HepG2 (cell line): ENCODE measurements around the gene PDLIM5. TPM values are rescaled to one million over a fixed set of nuclear protein-coding genes. Genes with fewer than 3 reads are reported as not detected.

Experiments used
- CAMTA2 ChIP-seq: sonication (generic); formaldehyde crosslinking; IDR thresholded peaks from 2 replicates; pipeline ENCODE4 v1.4.0; 2020; ENCODE audit warnings: mild to moderate bottlenecking, missing genetic modification reagents, borderline replicate concordance
- CCAR2 ChIP-seq: fragments of 200-400 bp; formaldehyde crosslinking; optimal IDR thresholded peaks from 2 replicates; pipeline ENCODE3; 2018; ENCODE audit warnings: low read depth, mild to moderate bottlenecking, low read length, moderate library complexity
- FOXK2 ChIP-seq: fragments of 450-650 bp; IDR thresholded peaks from 2 replicates; pipeline ENCODE4 v1.6.1; 2016
- HMG20B ChIP-seq: conservative IDR thresholded peaks from 2 replicates; pipeline ENCODE4 v1.6.1; 2016; ENCODE audit warnings: missing genetic modification reagents, missing compliant biosample characterization
- MEF2D ChIP-seq: sonication (generic); formaldehyde crosslinking; IDR thresholded peaks from 2 replicates; pipeline ENCODE4 v1.5.1; 2020; ENCODE audit warnings: mild to moderate bottlenecking, missing genetic modification reagents
- MEIS1 ChIP-seq: sonication (generic); formaldehyde crosslinking; IDR thresholded peaks from 2 replicates; pipeline ENCODE4 v1.9.0; 2021; ENCODE audit warnings: mild to moderate bottlenecking, missing genetic modification reagents, moderate library complexity, borderline replicate concordance
- NFRKB ChIP-seq: fragments of 450-650 bp; IDR thresholded peaks from 2 replicates; pipeline ENCODE4 v1.6.1; 2017
- NONO ChIP-seq, 2 experiments: fragments of 450-650 bp in 1 of 2; sonication (generic) in 1 of 2; formaldehyde crosslinking in 1 of 2; IDR thresholded peaks in 1 of 2; conservative IDR thresholded peaks in 1 of 2; 2 replicates each; pipeline versions ENCODE4 v1.6.1 to v1.8.0; 2017 to 2022; ENCODE audit warnings: mild to moderate bottlenecking in 1 of 2, missing genetic modification reagents in 1 of 2, moderate library complexity in 1 of 2
- PRMT3 ChIP-seq: sonication (generic); formaldehyde crosslinking; IDR thresholded peaks from 2 replicates; pipeline ENCODE4 v1.8.1; 2022; ENCODE audit warnings: low read depth, mild to moderate bottlenecking, moderate library complexity, missing genetic modification reagents, borderline replicate concordance
- ZNF484 ChIP-seq: sonication (generic); formaldehyde crosslinking; IDR thresholded peaks from 2 replicates; pipeline ENCODE4 v1.5.1; 2020; ENCODE audit warnings: mild to moderate bottlenecking, low read depth, missing genetic modification reagents, borderline replicate concordance
- ZNF7 ChIP-seq: IDR thresholded peaks from 2 replicates; pipeline ENCODE4 v1.6.1; 2016; ENCODE audit warnings: missing biosample characterization, missing genetic modification reagents
- ZNF761 ChIP-seq: sonication (generic); formaldehyde crosslinking; conservative IDR thresholded peaks from 2 replicates; pipeline ENCODE4 v1.4.0; 2020; ENCODE audit warnings: mild to moderate bottlenecking, missing genetic modification reagents
- polyA plus RNA-seq, 8 experiments: library from polyadenylated mRNA; depleted of rRNA in 3 of 8; stranded (reverse) in 7 of 8; unstranded in 1 of 8; fragments of >200 nt; fragmentation: Illumina TruSeq in 4 of 8; extraction: Trizol in 4 of 8; gene quantifications; 2 replicates each; pipeline versions ENCODE4 v1.2.1 to v1.2.3, GENCODE V29; 2011 to 2016; ENCODE audit warnings: low read depth in 4 of 8, missing spikeins in 1 of 8, mixed read lengths in 1 of 8; ENCODE audit not compliant: insufficient read depth in 1 of 8
- total RNA-seq, 5 experiments: library from RNA; depleted of rRNA; stranded (reverse); fragments of >200 nt; fragmentation: Illumina TruSeq; extraction: Trizol; gene quantifications; 2 replicates each; pipeline ENCODE4 v1.2.3, GENCODE V29; 2016; ENCODE audit warnings: low read depth in 1 of 5
- TF ChIP-seq, protein P1 (sequence below): sonication (generic); formaldehyde crosslinking; IDR thresholded peaks from 2 replicates; pipeline ENCODE4 v1.4.0; 2020; ENCODE audit warnings: missing genetic modification reagents
- TF ChIP-seq, protein P2 (sequence below): sonication (generic); formaldehyde crosslinking; IDR thresholded peaks from 2 replicates; pipeline ENCODE4 v1.9.0; 2021; ENCODE audit warnings: mild to moderate bottlenecking, missing genetic modification reagents
- TF ChIP-seq, protein P3 (sequence below): sonication (generic); formaldehyde crosslinking; IDR thresholded peaks from 2 replicates; pipeline ENCODE4 v1.9.0; 2022; ENCODE audit warnings: missing genetic modification reagents, mild to moderate bottlenecking, borderline replicate concordance
- TF ChIP-seq, protein P4 (sequence below): sonication (generic); formaldehyde crosslinking; IDR thresholded peaks from 2 replicates; pipeline ENCODE4 v1.8.1; 2022; ENCODE audit warnings: mild to moderate bottlenecking, missing genetic modification reagents

The PDLIM5 gene
- total and polyA plus RNA-seq, 2 of the 13 experiments (the other 11 are each of a cell fraction or from before 2014, with no cell fraction given): 52.8 to 119 TPM

DNA sequence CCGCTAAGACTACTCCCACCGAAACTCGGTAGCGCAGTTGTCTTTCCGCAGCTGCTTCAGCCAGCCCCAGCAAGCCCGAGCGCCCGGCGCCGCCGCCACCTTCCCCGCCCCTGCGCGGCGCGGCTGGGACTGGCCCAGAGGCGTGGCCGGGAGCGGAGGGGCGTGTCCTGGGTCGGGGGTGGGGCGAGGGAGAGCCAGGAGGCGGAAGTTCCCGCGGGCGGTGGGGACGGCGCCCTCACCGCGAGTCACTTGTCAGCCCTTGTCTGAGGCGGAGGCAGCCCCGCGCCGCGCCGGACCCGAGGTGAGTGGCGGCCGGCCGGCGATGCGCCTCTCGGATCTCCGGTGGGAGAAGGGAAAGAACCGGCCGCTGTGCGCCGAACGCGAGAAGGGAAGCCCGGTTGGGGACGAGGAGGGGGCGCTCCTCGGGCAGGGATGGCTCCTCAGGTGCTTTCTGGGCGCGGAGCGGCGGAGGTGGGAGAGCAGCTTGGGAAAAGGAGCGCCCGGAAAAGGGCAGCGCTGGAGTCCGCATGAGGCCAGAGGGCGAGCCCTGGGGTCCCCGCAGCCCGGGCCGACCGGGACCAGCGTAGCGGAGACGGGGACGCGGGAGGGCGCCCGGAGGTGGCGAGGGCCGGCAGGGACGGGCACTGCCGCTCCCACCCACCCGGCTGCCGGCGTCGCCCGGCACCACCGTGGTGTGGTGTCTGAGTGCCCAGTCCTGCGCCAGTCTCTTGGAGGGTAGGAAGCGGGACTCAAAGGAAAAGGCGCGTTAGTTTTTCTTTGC is at the start of gene PDLIM5 (continued):
- TF ChIP-seq, protein P1, sequence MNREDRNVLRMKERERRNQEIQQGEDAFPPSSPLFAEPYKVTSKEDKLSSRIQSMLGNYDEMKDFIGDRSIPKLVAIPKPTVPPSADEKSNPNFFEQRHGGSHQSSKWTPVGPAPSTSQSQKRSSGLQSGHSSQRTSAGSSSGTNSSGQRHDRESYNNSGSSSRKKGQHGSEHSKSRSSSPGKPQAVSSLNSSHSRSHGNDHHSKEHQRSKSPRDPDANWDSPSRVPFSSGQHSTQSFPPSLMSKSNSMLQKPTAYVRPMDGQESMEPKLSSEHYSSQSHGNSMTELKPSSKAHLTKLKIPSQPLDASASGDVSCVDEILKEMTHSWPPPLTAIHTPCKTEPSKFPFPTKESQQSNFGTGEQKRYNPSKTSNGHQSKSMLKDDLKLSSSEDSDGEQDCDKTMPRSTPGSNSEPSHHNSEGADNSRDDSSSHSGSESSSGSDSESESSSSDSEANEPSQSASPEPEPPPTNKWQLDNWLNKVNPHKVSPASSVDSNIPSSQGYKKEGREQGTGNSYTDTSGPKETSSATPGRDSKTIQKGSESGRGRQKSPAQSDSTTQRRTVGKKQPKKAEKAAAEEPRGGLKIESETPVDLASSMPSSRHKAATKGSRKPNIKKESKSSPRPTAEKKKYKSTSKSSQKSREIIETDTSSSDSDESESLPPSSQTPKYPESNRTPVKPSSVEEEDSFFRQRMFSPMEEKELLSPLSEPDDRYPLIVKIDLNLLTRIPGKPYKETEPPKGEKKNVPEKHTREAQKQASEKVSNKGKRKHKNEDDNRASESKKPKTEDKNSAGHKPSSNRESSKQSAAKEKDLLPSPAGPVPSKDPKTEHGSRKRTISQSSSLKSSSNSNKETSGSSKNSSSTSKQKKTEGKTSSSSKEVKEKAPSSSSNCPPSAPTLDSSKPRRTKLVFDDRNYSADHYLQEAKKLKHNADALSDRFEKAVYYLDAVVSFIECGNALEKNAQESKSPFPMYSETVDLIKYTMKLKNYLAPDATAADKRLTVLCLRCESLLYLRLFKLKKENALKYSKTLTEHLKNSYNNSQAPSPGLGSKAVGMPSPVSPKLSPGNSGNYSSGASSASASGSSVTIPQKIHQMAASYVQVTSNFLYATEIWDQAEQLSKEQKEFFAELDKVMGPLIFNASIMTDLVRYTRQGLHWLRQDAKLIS (CRISPR knock-in tag): peak; percentile 91
- no peak for TF ChIP-seq PRMT3 (CRISPR knock-in tag)
- TF ChIP-seq NFRKB: no peak
- no peak for TF ChIP-seq HMG20B (CRISPR knock-in tag)
- TF ChIP-seq ZNF484: no peak
- TF ChIP-seq FOXK2: no peak
- TF ChIP-seq, protein P2, sequence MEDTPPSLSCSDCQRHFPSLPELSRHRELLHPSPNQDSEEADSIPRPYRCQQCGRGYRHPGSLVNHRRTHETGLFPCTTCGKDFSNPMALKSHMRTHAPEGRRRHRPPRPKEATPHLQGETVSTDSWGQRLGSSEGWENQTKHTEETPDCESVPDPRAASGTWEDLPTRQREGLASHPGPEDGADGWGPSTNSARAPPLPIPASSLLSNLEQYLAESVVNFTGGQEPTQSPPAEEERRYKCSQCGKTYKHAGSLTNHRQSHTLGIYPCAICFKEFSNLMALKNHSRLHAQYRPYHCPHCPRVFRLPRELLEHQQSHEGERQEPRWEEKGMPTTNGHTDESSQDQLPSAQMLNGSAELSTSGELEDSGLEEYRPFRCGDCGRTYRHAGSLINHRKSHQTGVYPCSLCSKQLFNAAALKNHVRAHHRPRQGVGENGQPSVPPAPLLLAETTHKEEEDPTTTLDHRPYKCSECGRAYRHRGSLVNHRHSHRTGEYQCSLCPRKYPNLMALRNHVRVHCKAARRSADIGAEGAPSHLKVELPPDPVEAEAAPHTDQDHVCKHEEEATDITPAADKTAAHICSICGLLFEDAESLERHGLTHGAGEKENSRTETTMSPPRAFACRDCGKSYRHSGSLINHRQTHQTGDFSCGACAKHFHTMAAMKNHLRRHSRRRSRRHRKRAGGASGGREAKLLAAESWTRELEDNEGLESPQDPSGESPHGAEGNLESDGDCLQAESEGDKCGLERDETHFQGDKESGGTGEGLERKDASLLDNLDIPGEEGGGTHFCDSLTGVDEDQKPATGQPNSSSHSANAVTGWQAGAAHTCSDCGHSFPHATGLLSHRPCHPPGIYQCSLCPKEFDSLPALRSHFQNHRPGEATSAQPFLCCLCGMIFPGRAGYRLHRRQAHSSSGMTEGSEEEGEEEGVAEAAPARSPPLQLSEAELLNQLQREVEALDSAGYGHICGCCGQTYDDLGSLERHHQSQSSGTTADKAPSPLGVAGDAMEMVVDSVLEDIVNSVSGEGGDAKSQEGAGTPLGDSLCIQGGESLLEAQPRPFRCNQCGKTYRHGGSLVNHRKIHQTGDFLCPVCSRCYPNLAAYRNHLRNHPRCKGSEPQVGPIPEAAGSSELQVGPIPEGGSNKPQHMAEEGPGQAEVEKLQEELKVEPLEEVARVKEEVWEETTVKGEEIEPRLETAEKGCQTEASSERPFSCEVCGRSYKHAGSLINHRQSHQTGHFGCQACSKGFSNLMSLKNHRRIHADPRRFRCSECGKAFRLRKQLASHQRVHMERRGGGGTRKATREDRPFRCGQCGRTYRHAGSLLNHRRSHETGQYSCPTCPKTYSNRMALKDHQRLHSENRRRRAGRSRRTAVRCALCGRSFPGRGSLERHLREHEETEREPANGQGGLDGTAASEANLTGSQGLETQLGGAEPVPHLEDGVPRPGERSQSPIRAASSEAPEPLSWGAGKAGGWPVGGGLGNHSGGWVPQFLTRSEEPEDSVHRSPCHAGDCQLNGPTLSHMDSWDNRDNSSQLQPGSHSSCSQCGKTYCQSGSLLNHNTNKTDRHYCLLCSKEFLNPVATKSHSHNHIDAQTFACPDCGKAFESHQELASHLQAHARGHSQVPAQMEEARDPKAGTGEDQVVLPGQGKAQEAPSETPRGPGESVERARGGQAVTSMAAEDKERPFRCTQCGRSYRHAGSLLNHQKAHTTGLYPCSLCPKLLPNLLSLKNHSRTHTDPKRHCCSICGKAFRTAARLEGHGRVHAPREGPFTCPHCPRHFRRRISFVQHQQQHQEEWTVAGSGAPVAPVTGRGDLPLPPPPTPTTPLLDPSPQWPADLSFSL: no peak
- TF ChIP-seq MEF2D (CRISPR knock-in tag): no peak
- TF ChIP-seq, protein P3, sequence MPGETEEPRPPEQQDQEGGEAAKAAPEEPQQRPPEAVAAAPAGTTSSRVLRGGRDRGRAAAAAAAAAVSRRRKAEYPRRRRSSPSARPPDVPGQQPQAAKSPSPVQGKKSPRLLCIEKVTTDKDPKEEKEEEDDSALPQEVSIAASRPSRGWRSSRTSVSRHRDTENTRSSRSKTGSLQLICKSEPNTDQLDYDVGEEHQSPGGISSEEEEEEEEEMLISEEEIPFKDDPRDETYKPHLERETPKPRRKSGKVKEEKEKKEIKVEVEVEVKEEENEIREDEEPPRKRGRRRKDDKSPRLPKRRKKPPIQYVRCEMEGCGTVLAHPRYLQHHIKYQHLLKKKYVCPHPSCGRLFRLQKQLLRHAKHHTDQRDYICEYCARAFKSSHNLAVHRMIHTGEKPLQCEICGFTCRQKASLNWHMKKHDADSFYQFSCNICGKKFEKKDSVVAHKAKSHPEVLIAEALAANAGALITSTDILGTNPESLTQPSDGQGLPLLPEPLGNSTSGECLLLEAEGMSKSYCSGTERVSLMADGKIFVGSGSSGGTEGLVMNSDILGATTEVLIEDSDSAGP (CRISPR knock-in tag): peak; percentile 86
- TF ChIP-seq, protein P4, sequence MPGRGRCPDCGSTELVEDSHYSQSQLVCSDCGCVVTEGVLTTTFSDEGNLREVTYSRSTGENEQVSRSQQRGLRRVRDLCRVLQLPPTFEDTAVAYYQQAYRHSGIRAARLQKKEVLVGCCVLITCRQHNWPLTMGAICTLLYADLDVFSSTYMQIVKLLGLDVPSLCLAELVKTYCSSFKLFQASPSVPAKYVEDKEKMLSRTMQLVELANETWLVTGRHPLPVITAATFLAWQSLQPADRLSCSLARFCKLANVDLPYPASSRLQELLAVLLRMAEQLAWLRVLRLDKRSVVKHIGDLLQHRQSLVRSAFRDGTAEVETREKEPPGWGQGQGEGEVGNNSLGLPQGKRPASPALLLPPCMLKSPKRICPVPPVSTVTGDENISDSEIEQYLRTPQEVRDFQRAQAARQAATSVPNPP: no peak
- no peak for TF ChIP-seq ZNF761 (CRISPR knock-in tag)
- no peak for TF ChIP-seq NONO (IDR thresholded peaks at IDR 0.05)
- peak; percentile 75 for TF ChIP-seq NONO (CRISPR knock-in tag; conservative IDR thresholded peaks at IDR 0.05)
- TF ChIP-seq CAMTA2: no peak
- no peak for TF ChIP-seq ZNF7 (CRISPR knock-in tag)
- no peak for TF ChIP-seq MEIS1 (CRISPR knock-in tag)
- TF ChIP-seq CCAR2: no peak
